Midbrain (tissue), 1 donor: ENCODE results near the gene CDC42BPB.

Source experiments
- DNase-seq: peaks from one replicate; lab custom pipeline; 2025; lab: John Stamatoyannopoulos, UW

Gene CDC42BPB

DNA sequence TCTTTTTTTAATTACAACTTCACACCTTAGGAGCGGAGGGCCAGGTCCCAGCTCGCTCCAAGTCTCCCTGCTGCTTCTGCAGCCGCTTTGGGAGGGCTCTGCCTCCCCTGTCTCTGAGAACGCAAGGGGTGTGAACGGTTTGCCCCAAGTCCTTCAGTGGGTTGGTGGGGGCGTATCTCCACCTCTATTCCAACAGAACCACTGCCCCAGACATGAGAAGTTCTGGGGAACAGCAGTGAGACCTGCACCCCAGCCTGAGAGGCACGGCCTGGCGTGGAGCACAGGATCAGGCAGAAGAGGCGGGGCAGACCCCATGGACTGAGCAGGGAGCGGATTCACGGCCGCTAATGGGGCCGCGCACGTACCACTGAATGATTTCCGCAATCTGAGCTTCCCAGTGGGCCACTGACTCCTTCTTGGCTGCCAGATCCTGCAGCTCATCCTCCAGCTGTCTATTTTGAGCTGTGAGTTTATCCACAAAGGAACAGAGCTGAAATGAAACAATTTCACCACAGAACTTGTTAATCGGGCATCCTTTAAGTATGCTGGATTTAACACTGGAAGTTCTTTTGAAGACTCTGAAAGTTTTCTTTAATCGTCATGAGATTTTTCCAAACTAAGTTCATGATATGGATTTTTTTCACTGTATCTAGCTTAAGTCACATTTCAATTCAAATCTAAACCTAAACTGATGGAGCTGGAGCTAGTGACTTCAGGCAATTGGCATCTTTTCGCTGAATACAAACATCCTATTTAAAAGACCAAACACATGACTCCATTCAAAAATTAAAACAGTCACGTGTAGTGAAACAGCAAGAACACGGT is 90.5 kb downstream of the CDC42BPB start:
- DNase-seq = no peak

DNA sequence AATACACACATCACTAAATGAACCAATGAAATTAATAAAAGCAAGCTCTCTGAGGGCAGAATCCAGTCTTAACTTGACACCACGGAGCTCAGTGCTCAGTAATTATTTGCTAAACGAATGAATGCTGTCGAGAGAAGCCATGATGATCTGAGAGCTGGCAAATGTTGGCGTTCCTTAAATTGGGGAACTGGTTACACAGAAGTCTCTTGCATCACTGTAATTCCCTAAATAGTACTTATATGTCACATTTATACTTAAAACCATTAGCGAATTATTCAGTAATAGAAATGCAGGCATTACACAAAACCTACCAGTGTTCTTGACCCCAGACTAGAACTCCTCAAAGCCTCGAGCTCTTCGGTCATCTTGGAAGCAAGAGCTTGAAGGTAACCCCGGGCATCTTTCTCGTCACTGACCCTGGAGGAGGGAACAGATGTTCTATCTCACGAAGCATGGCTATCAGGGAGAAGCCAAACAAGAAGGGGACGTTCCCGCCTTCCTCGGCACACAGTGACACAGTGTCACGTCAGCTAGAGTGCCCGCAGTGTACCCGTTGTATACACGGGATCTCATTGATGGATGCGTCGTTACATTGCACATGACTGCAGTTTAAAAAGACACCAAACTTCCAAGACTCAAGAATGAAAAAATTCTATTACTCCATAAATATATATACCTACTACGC is 91.2 kb downstream of the CDC42BPB start:
- no peak for DNase-seq

DNA sequence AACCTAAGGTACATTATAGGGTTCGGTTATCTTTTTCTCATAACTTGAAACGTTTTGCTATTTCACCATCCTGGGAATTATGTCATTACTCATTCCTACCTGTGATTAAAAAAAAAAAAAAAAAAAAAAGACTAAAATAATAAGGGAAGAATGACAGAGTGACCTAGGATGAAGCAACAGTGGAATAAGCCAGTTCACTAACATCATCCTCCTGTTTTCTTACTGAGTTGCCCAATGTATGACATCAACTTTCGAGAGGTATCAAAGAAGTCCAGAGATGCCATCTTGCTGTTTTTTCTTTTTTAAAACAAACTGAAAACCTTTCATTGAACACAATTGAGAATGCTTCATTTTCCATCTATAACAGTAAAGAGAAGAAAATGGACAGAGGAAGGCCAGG is 92.1 kb downstream of the CDC42BPB start:
- DNase-seq = no peak

DNA sequence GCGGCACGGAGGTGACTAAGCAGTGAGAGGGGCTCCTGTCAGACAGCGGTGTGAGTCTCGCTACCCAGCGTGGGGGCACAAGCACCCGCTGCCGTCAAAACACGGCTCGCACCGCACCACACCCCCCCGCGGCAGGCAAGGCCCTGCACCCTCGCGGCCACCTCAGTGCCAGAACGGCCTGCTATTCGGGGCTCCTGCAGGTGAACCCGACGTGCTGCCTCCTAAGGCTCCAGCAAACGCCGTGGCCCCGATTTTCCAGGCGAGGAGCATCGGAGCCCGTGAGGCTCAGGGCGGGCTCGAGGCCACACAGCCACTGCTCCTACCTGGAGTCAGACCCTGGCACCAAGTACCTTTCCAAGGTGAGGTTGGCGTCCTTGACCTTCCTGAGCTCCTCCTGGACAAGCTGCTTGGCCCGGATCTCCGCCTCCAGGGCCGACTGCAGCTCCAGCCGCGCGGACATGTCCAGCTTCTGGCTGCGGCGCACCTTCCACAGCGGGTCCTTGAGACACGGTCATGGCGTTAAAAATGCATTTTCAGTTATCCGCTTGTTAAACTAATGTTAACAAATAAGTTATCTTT is 93.1 kb downstream of the CDC42BPB start:
- no peak for DNase-seq

DNA sequence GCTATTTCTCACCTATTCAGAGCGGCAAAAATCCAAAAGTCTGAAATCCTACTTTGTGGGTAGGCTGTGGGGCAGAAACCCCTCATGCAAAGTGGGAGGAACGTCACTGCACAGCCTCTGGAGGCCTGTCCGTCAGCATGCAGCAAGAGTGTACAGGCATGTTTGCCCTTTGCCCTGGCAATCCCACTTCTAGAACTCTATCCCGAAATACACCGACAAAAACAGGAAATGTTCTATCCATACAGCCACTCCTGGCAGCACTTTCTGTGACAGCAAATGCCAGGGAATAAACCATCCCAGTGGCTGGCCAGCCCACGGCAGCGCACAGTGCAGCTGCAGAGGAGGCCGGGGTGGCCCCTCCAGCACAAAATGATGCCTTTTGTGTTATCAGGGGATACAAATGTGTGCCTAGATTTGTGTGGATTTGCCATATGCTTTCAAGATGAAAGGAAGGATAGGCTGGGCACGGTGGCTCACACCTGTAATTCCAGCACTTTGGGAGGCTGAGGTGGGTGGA is 95.2 kb downstream of the CDC42BPB start:
- DNase-seq = no peak

DNA sequence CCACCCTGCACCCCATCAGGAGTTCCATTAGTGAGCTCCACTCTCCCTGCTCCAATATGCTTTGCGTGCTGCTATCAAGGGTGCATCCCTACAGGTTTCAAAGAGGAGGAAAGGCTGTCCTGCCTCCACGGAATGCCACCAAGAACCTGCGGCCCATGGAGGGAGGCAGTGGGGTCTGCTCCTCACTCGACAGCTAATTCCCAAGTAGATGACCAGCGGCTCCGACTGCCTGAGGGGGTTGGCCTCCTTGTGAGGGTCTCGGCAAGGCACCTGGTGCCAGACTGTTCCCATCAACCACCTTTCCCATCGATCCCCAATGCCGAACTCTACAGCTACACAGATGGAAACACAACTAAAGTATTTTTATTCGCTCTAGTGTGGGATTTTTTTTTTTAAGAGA is 98.9 kb downstream of the CDC42BPB start:
- DNase-seq = no peak

DNA sequence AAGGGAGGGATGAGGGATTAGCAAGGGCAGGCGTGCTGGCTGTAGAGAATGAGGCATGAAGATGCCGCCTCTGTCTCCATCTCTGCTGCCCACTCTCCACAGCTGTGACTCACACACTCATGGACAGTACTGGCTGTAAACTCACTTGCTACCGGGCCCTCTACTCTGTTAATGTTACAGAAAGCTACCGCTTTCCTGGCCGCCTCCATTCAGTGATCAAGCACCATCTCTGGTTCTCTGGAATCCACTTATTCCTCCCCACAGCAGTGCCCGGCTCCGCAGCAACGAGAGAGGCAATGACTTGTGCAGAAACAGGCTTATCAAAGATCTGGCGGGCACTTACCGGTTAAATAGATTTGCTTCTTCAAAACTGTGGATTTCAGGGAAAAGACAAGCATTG is 100.1 kb downstream of the CDC42BPB start:
- no peak for DNase-seq

DNA sequence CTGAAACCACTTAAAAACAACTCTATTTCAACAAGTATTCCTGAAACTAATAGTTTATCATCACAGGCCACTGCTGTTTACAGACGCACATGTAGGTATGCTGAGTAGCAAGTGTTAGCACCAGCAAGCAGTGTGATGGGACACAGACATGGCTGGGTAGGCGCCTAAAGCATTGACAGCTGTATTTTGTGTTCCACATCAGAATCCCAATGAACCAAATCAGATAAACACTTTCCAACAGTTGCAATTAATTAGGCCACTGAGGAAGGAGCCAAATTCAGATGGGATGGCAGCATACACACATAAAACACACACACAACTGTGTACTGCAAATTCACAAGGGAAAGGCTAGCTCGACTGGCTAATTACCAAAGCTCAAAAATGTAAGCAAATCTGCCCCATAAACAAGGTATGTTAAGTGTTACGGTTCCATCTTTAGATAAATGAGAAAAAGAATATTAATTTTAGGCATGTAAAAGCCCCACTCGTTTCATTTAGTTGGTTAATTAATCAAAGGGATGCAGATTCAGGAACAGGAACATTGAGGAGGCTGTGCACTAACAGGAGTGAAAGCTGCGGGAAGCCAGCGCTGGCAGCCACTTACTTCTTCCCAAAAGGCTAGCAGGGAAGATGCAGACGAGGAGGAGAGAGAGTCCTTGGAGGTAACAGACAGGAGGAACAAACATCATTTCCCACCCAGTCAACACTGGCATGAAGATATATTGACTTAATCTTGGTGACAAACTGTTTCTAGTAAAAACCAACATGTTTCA is 101.5 kb downstream of the CDC42BPB start:
- no peak for DNase-seq

DNA sequence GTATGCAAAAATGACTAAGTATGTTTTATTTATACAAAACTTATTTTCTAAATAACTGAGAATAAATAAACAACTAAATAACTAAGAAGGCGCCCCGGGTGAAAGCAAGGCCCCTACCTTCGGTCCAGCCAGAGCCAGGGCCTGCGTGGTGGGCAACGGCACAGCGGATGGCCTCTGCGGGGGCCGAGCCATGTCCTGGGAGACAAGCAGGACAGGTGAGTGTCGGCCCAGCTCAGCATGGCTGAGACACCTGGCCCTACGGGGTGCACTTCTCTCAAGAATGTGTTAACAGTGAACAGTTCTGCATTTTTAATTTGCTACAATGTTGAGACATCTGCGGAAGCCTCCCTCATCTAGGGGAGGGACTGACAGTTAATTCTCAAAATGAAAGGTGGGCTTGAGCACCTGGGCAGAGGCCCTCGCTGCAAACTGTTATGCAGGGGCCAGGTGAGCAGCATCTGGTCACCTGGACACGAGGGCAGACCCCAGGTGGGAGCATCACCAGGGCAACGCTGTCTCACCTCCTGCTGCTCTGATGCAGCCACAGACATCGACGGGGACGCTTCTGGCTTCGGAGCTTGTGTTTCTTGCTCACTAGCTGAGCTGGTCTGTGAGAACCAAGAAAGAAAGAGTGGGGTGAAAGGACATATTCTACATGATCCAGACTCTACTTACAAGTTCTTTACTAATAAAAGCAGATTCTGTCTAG is 103.1 kb downstream of the CDC42BPB start:
- no peak for DNase-seq

DNA sequence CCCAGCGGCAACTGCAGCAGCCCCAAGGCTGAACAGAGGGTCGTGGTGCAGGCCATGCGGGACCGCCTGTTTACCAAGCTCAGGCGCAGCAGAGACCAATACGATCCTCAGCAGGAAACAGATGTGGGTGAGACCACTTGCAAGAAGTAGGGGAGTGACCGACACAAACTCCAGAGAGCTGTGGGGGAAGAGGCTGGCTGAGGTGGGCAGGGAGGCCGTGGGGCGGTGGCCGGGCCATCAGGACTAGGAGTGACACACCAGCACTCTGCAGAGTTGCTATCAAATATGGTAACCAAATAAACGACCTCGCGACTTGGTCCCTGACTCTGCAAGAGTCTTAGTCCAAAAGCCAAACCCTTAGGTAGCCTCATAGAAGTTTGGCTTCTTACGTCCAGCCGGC is 104.2 kb downstream of the CDC42BPB start:
- no peak for DNase-seq

DNA sequence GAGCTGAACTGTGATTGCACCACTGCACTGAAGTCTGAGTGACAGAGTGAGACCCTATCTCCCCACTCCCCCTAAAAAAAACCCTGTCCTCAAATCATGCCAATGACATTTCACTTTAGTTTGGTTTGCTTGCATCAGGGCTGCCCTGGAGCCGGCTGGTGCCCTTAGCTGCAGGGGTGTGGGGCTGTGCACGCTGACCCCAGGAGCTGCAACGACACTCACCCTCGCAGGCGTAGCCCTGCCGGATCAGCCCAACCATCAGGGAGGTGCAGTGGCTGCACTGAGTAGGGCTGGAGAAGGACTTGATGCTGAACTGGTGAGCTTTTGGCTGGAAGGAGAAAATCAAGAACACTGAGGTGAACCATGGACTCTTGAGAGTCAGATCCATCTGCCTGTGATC is 105.1 kb downstream of the CDC42BPB start:
- DNase-seq = no peak

DNA sequence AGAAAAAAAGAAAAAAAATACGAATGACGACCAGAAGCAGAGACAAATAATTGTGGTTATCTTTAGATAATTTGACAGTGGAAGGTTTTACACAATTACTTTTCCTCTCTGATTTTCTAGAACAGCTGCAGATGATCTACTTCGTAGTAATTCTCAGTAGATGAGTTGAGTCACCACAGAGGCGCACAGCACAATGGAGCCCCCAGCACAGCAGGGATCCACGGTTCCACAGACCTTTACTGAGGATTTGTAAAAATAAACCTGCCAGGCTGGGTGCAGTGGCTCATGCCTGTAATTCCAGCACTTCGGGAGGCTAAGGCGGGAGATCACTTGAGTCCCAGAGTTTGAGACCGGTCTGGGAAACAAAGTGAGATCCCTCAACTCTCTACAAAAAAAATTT is 105.5 kb downstream of the CDC42BPB start:
- no peak for DNase-seq

DNA sequence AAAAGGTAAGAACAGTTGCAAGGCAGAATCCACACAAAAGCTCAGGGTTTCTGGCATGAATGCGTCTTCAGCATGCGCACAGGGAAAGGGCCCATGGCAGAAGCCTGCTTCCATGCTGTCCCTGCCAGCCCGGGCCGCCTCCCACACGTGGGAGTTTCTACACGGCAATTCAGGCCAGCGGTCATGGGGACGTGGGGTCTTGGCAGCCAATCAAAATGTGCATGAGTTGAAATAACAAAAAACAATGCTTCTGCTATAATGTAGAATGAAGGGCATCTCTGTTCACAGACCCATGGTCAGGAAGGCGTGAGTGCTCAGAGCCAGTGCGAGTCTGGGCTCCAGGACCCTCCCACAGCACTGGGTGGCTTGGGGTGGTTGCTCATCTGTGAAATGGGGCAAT is 106.3 kb downstream of the CDC42BPB start:
- DNase-seq = peak; percentile 90

DNA sequence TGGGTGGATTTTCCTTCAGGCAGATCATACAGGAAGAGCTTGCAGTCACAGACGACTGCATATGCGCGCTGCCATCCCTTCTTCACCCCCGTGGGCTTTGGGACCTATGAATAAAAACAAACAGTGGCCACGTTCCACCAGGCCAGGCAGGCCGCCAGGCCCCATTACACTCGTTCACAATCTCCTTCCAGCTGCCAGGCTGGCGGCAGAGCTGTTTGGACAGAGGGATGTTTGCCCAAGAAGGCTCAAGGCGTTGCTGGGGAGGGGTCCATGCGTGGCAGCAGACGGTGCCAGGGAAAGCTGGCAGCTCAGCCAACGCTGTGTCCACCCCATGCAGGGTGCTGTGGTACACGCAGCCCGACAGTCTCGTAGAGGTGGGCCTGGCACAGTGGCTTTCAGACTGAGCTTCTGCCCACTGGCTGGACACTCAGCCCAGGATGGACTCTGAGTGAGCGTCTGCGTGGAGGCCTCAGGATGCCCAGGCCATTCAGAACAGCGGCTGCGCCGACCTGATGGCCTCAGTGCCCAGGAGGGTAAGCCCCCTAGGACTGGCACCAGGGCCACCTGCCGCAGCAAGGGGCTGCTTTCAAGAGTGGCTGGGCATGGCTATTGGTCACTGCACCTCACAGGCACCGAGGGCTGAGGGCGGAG is 107.4 kb downstream of the CDC42BPB start:
- peak; percentile 80 for DNase-seq

DNA sequence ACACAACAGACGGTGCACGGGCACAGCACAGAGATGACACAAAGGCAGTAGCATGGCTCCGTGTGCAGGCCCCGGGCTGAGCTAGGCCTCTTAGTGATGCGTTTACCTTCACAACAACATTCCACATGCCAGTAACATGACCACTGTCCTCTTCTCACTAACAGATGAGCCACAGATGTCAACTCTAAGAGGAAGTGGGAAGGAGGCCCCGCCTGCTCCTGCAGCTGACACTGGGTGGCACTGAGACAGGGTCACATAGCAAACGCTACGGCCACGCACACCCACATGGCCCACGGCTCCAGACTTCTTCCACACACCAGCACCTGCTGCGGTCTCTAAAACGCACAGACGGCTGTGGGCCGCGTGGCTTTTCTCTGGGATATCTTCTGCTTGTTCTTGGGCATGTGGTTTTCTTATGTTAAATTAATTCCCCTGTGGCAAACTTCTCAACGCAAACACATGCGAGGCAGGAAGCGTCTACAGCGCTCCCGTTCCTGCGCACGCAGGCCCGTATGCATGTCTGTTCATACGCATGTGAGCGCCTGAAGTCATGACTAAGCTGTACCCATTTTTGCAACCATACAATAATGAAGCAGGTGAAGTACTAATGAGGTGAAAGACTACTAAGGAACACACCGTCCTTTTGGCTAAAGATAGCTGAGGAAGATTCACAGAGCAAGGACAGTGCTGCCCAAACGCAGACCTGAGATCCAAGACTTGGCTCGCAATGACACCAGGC is 108.1 kb downstream of the CDC42BPB start:
- DNase-seq = no peak

DNA sequence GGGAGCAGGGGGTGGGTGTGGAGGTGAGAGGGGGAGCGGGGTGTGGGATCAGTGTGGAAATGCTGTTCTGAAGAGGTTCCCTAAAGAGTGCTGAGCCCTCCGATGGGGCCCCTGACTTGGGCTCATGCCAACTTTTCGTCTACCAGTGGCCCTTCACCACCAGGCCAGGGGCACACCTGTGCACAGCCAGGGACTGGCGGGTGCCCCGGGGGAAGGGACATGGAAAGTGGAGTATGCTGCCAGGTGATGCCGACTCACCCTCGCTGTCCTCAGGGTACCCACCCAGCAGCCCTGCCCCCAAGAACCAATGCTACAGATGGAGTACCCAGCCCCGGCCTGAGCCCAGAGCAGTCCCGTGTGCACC is 108.7 kb downstream of the CDC42BPB start:
- no peak for DNase-seq

DNA sequence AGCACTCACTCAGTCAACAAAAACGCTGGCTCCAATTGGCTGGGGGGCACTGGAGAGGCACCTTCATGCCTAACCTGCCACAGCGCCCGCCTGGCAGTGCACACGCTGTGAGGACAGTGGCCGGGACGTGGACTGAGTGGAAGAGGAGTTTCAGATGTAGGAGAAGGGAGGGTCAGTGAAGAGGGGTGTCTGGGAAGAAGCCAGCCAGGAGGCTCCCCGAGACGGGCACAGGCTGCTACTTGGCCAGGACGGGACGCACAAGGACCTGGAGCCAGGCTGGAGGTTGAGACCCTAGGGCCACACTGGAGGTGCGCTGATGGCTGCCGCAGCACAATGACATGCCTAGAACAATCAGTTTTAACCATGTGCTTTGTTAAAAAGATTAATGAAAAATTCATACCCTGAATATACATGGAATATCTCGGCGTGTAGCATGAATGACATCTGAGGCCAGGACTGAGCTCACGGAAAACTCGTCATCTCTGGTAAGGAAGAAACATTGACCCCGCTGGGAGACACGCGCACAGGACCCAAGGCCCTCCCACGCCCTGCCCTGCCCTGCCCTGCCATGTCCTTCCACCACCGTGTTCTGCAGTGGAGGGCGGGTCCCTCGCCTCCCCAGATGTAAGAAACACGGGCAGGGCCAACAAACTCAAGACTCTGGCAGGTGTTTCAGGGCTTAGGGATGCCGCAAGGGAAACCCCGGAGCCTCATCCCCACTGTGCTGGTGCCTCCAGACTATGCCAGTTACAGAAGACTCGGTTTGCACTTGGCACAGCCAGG is 109.8 kb downstream of the CDC42BPB start:
- DNase-seq = no peak

DNA sequence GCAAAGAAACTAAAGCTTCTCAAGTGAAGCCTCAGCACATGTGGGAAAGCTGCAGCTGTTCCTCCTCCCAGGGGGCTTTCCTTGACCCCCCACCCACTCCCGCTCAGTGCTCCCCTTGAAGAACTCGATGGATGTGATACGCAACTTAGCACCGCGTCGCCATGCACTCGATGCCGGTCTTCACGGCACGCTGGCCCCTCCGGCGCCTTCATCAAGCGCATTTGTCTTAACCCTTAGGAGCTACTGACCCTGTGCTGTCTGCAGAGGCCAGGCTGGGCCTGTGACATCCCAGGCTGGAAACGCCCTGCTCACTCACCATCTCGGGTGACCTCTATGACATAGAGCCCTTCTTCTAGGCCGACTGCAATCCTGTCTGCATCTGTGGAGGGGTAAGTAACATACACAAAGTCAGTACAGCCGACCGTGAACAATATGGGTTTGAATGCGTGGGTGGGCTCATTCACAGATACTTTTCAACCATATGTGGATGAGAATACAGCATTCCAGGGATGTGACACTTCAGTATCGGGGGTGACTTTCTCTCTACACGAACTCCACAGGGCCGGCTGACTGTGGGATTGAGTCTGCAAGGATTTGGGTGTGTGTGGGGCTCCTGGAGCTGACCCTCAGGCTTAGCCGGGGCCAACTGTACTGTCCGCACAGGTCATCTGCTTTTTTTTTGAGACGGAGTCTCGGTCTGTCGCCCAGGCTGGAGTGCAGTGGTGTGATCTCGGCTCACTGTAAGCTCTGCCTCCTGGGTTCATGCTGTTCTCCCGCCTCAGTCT is 111.8 kb downstream of the CDC42BPB start:
- no peak for DNase-seq
